Gastroesophageal sphincter (tissue), 3 donors: ENCODE measurements around the gene RIMBP2.

Source experiments
- EP300 ChIP-seq: sonication (generic); formaldehyde crosslinking; IDR thresholded peaks from one replicate; pipeline ENCODE4 v1.6.1; 2017; ENCODE audit warnings: antibody characterized with exemption, mild to moderate bottlenecking
- POLR2A ChIP-seq, 2 donors: fragments of 450-650 bp; IDR thresholded peaks; one replicate each; pipeline ENCODE4 v1.6.1; 2017; ENCODE audit warnings: antibody characterized with exemption in 2 of 2, mild to moderate bottlenecking in 2 of 2, moderate library complexity in 1 of 2
- POLR2AphosphoS5 ChIP-seq: sonication (generic); formaldehyde crosslinking; IDR thresholded peaks from one replicate; pipeline ENCODE4 v1.6.1; 2017; ENCODE audit warnings: antibody characterized with exemption
- TF ChIP-seq, protein P1 (sequence below), 4 experiments: fragments of 200-600 bp in 2 of 4; fragments of 450-650 bp in 2 of 4; sonication (generic) in 1 of 4; IDR thresholded peaks; one replicate each; pipeline ENCODE4 v1.5.1; 2017 to 2019; ENCODE audit warnings: antibody characterized with exemption in 4 of 4, mild to moderate bottlenecking in 2 of 4, moderate library complexity in 2 of 4

DNA sequence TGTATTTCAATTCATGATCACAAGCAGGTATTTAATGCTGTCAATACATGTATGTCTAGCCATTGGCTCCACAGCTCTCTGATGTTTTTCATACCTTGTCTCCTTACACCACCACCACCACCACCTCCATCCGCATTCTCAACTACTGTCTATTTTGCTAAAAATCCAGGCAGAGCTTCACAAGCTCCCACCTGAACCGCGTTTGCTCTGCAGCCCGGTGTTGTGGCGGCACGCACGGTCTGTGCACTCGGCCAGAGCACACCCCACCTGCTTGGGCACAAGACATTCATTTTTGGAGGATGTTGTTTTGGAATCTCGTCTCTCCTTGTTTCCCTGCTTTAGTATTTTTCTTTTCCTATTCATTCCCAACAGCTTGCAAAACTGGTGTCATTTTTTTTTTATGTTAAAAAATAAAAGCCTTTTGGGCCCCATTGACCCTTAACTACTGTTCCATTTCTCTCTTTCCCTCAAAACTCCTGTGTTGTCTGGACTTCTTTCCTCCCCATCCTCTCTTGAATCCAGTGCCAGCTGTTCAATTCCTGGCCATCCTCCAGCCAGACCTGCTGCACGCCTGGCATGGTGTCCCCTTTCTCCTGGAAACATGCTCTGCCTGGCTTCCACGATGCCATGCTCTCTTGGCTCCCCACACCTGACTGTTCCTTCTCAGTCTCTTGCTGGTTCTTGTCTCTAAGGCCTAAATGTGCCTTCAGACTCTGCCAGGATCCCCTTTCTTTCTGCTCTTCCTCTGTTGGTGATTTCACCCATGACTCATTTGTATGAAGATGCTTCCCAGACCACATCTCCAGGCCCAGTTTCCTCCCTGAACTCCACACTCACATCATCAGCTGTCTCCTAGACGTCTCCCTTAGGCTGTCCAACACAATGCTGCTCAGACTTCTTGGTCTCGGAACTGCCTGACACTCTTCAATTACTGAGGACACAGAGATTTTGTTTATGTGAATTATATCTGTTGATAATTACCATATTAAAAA is 340.5 kb downstream of the RIMBP2 start:
- no peak for TF ChIP-seq POLR2AphosphoS5
- TF ChIP-seq, protein P1, sequence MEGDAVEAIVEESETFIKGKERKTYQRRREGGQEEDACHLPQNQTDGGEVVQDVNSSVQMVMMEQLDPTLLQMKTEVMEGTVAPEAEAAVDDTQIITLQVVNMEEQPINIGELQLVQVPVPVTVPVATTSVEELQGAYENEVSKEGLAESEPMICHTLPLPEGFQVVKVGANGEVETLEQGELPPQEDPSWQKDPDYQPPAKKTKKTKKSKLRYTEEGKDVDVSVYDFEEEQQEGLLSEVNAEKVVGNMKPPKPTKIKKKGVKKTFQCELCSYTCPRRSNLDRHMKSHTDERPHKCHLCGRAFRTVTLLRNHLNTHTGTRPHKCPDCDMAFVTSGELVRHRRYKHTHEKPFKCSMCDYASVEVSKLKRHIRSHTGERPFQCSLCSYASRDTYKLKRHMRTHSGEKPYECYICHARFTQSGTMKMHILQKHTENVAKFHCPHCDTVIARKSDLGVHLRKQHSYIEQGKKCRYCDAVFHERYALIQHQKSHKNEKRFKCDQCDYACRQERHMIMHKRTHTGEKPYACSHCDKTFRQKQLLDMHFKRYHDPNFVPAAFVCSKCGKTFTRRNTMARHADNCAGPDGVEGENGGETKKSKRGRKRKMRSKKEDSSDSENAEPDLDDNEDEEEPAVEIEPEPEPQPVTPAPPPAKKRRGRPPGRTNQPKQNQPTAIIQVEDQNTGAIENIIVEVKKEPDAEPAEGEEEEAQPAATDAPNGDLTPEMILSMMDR (IDR thresholded peaks at IDR 0.05), result no peak
- no peak for TF ChIP-seq EP300
- no peak for TF ChIP-seq POLR2A (IDR thresholded peaks at IDR 0.05)
